Measurements from ENCODE around the gene TP53BP2.

Gene TP53BP2

GRCh38 chr1:223831755-223832636, 13.8 kb downstream of the TP53BP2 start:
- Histone ChIP-seq H3K4me3 (replicated peaks; ENCODE audit: low read depth, low read length) (no peak overlapping the region), H3K27me3 (replicated peaks; ENCODE audit: control insufficient read depth, insufficient read depth, low read length) (no peaks in the 10 kb centered on the region), H3K36me3 (ENCODE audit: control insufficient read depth, insufficient read depth, low read length) (no peaks in the 10 kb centered on the region)
- DNase-seq (ENCODE audit: extremely low read depth, insufficient read length): peak; percentile 19
- TF ChIP-seq CTCF (IDR thresholded peaks at IDR 0.05; ENCODE audit: insufficient read depth, low read length, poor library complexity, severe bottlenecking): peak; percentile 5

DNA sequence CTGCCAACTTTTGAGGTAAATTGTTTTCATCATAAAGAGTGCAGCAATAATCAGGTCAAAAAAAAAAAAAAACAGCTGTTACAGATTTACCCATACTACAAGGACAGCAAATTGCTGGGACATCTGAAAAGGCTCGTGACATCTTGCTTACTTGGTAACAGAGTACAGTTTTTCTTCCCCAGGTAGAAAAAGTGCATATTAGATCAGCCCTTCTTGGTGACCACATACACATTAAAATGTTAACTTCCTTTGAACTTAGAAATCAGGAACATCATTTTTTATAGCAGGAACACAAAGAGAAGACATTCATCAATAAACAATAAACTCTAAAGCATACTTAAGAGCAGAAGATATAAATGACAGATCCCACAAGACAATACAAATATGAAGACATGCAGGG, 16.1 kb downstream of the TP53BP2 start:
- Histone ChIP-seq H3K36me3 (ENCODE audit: control insufficient read depth, insufficient read depth, low read length) (no peaks in the 10 kb centered on the region), H3K4me3 (replicated peaks; ENCODE audit: low read depth, low read length) (no peak overlapping the region), H3K27me3 (replicated peaks; ENCODE audit: control insufficient read depth, insufficient read depth, low read length) (no peaks in the 10 kb centered on the region)
- TF ChIP-seq CTCF (IDR thresholded peaks at IDR 0.05; ENCODE audit: insufficient read depth, low read length, poor library complexity, severe bottlenecking): no peak
- no peak for DNase-seq (ENCODE audit: extremely low read depth, insufficient read length)

GRCh38 chr1:223828162-223828848, 17.4 kb downstream of the TP53BP2 start:
- DNase-seq (ENCODE audit: extremely low read depth, insufficient read length): no peak
- H3K36me3 ChIP-seq (ENCODE audit: control insufficient read depth, insufficient read depth, low read length): no peaks in the 10 kb centered on the region
- TF ChIP-seq CTCF (IDR thresholded peaks at IDR 0.05; ENCODE audit: insufficient read depth, low read length, poor library complexity, severe bottlenecking): no peak
- H3K4me3 ChIP-seq (replicated peaks; ENCODE audit: low read depth, low read length): no peak overlapping the region
- H3K27me3 ChIP-seq (replicated peaks; ENCODE audit: control insufficient read depth, insufficient read depth, low read length): no peaks in the 10 kb centered on the region

DNA sequence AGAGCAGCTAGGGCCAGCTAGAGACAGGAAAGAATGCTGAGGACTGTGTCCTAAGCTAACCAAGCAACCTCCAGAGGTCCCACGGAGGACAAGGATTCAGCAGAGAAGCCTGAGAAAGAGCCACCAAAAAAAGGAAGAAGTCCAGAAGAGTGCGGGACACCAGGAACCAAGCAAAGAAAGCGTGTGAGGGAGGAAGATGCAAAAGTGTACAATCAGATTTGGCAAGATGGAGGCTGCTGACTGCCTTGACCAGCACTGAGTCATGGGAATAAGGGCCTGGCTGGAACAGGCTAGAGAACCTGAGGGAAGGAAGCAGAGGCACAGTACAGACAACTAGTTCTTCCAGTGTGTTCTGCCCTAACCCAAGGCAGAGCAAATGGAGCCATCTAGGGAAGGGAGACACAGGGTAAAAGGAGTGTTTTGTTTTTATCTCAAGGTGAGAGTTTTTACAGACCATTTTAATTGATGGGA, 18.5 kb downstream of the TP53BP2 start:
- no peak for DNase-seq (ENCODE audit: extremely low read depth, insufficient read length)
- Histone ChIP-seq H3K36me3 (ENCODE audit: control insufficient read depth, insufficient read depth, low read length) (no peaks in the 10 kb centered on the region), H3K27me3 (replicated peaks; ENCODE audit: control insufficient read depth, insufficient read depth, low read length) (no peaks in the 10 kb centered on the region), H3K4me3 (replicated peaks; ENCODE audit: low read depth, low read length) (no peak overlapping the region)
- TF ChIP-seq CTCF (IDR thresholded peaks at IDR 0.05; ENCODE audit: insufficient read depth, low read length, poor library complexity, severe bottlenecking): no peak

DNA sequence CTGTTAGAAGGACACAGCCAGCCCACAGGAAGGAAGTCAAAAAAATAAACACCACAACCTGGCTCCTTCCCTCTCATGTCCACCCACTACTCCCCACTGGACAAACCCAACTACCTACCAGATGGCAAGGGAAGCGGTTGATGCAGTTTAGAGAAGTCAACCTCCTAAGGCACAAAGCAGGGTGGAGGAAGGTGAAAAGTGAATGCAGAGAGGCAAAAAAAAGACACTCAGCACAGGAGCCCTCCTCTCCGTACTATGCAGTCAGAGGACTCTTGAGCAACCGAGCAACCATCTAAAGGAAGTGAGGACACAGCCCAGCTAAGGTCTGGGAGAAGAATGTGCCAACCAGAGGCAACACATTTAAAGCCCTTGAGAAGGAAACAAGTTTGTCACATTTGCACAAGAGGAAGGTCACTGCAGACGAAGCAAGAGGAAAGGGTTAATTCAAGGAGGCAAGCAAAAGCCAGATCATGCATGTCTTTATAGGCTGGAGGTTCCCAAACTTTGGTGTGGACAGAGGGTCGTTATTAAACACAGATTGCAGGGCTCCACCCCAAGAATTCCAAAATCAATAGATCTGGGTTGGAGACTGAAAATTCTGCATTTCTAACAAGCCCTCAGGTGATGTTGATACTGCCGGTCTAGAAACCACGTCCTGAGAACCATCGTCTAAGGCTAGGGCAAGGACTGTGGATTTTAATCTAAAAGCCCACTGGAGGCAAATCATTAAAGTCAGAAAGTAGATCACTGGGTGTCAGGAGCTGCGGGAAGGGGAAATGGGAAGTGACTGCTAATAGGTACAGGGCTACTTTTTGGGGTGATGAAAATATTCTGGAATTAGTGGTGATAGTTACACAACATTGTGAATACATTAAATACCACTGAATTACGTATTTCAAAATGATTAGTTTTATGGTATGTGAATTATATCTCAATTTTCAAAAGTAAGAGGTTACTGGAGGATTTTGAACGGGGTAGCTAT, 19.7 kb downstream of the TP53BP2 start:
- DNase-seq (ENCODE audit: extremely low read depth, insufficient read length): no peak
- H3K36me3 ChIP-seq (ENCODE audit: control insufficient read depth, insufficient read depth, low read length): no peaks in the 10 kb centered on the region

More for the DNA sequence above, 19.7 kb downstream of the TP53BP2 start:
- H3K4me3 ChIP-seq (replicated peaks; ENCODE audit: low read depth, low read length): no peak overlapping the region
- no peak for TF ChIP-seq CTCF (IDR thresholded peaks at IDR 0.05; ENCODE audit: insufficient read depth, low read length, poor library complexity, severe bottlenecking)
- no peaks in the 10 kb centered on the region for H3K27me3 ChIP-seq (replicated peaks; ENCODE audit: control insufficient read depth, insufficient read depth, low read length)
